GM21390 (cell line): ENCODE results near the gene PHKG2.
"Not testable (repeated sequence)": the region's sequence is repeated elsewhere in the genome, so short reads cannot be mapped to it uniquely, and the experiment has no call there.

Source experiments
- ATAC-seq: cut with Tn5 transposase; IDR thresholded peaks from one replicate; pipeline ENCODE4 v1.9.1; 2021; ENCODE audit not compliant: unreplicated experiment

The PHKG2 gene

GRCh38 chr16:30747799-30748633 lies at the start of gene PHKG2:
TSS of gene PHKG2 (plus strand) at chr16:30748425. CDS start at chr16:30748821, 396 bp downstream.
- peak; percentile 95 for ATAC-seq

GRCh38 chr16:30698816-30699614 lies 49.2 kb upstream of the PHKG2 start, which contains the start of gene SRCAP:
TSS of gene SRCAP (plus strand) at chr16:30699171. CDS start at chr16:30700825, 1,654 bp downstream.
- peak; percentile 35 for ATAC-seq

GRCh38 chr16:30699615-30700099 lies 48.6 kb upstream of the PHKG2 start:
- no peak for ATAC-seq

- no peak for ATAC-seq
Measured at GRCh38 chr16:30700491-30700890, 47.7 kb upstream of the PHKG2 start.

GRCh38 chr16:30700971-30701370 lies 47.3 kb upstream of the PHKG2 start:
- ATAC-seq: no peak

GRCh38 chr16:30703071-30703470 lies 45.2 kb upstream of the PHKG2 start:
- ATAC-seq: not testable (repeated sequence)

- no peak for ATAC-seq
Measured at GRCh38 chr16:30703971-30704370, 44.3 kb upstream of the PHKG2 start.

- ATAC-seq: no peak
Measured at GRCh38 chr16:30706046-30706445, 42.2 kb upstream of the PHKG2 start.

- ATAC-seq: no peak
Measured at GRCh38 chr16:30710971-30711370, 37.3 kb upstream of the PHKG2 start.

- no peak for ATAC-seq
Measured at GRCh38 chr16:30711712-30712111, 36.5 kb upstream of the PHKG2 start.

- ATAC-seq: no peak
Measured at GRCh38 chr16:30715750-30716445, 32.3 kb upstream of the PHKG2 start.

- no peak for ATAC-seq
Measured at GRCh38 chr16:30720086-30720485, 28.1 kb upstream of the PHKG2 start.

GRCh38 chr16:30720694-30721093 lies 27.5 kb upstream of the PHKG2 start:
- no peak for ATAC-seq

GRCh38 chr16:30721167-30721566 lies 27.1 kb upstream of the PHKG2 start:
- no peak for ATAC-seq

GRCh38 chr16:30721606-30722005 lies 26.6 kb upstream of the PHKG2 start:
- no peak for ATAC-seq

- ATAC-seq: no peak
Measured at GRCh38 chr16:30722443-30722842, 25.8 kb upstream of the PHKG2 start.

- no peak for ATAC-seq
Measured at GRCh38 chr16:30722916-30723315, 25.3 kb upstream of the PHKG2 start.

GRCh38 chr16:30723725-30724355 lies 24.4 kb upstream of the PHKG2 start:
- no peak for ATAC-seq

GRCh38 chr16:30724641-30725417 lies 23.4 kb upstream of the PHKG2 start:
- no peak for ATAC-seq

GRCh38 chr16:30725418-30725792 lies 22.8 kb upstream of the PHKG2 start:
- no peak for ATAC-seq
